HepG2 (cell line): Measurements from ENCODE around the gene SIRT7. TPM values are rescaled to one million over a fixed set of nuclear protein-coding genes. Genes with fewer than 3 reads are reported as not detected.

Source experiments
- ELF3 ChIP-seq: IDR thresholded peaks from 2 replicates; pipeline ENCODE4 v1.6.1; 2016; ENCODE audit warnings: missing genetic modification reagents, missing compliant biosample characterization
- HNRNPL ChIP-seq: fragments of 200-400 bp; formaldehyde crosslinking; IDR thresholded peaks from 2 replicates; pipeline ENCODE4 v1.6.1; 2017; ENCODE audit warnings: mild to moderate bottlenecking, low read depth, low read length
- MXI1 ChIP-seq: IDR thresholded peaks from 3 replicates; pipeline ENCODE4 v1.6.1; 2012; ENCODE audit warnings: low read depth, low read length, inconsistent platforms, borderline replicate concordance
- MYC ChIP-seq: sonication (generic); formaldehyde crosslinking; IDR thresholded peaks from 2 replicates; pipeline ENCODE4 v1.9.0; 2021; ENCODE audit warnings: missing genetic modification reagents, borderline replicate concordance
- SALL1 ChIP-seq: sonication (generic); formaldehyde crosslinking; IDR thresholded peaks from 2 replicates; pipeline ENCODE4 v1.8.0; 2022; ENCODE audit warnings: mild to moderate bottlenecking, missing genetic modification reagents
- ZNF331 ChIP-seq: sonication (generic); formaldehyde crosslinking; IDR thresholded peaks from 2 replicates; pipeline ENCODE4 v1.4.0; 2020; ENCODE audit warnings: missing genetic modification reagents
- ZNF335 ChIP-seq: sonication (generic); formaldehyde crosslinking; IDR thresholded peaks from 2 replicates; pipeline ENCODE4 v1.4.0; 2020; ENCODE audit warnings: missing genetic modification reagents
- ZNF343 ChIP-seq: sonication (generic); formaldehyde crosslinking; IDR thresholded peaks from 2 replicates; pipeline ENCODE4 v1.4.0; 2020; ENCODE audit warnings: mild to moderate bottlenecking, missing genetic modification reagents
- ZNF678 ChIP-seq: sonication (generic); formaldehyde crosslinking; IDR thresholded peaks from 2 replicates; pipeline ENCODE4 v1.4.0; 2020; ENCODE audit warnings: mild to moderate bottlenecking, missing genetic modification reagents
- polyA plus RNA-seq, 8 experiments: library from polyadenylated mRNA; depleted of rRNA in 3 of 8; stranded (reverse) in 7 of 8; unstranded in 1 of 8; fragments of >200 nt; fragmentation: Illumina TruSeq in 4 of 8; extraction: Trizol in 4 of 8; gene quantifications; 2 replicates each; pipeline versions ENCODE4 v1.2.1 to v1.2.3, GENCODE V29; 2011 to 2016; ENCODE audit warnings: low read depth in 4 of 8, missing spikeins in 1 of 8, mixed read lengths in 1 of 8; ENCODE audit not compliant: insufficient read depth in 1 of 8
- total RNA-seq, 5 experiments: library from RNA; depleted of rRNA; stranded (reverse); fragments of >200 nt; fragmentation: Illumina TruSeq; extraction: Trizol; gene quantifications; 2 replicates each; pipeline ENCODE4 v1.2.3, GENCODE V29; 2016; ENCODE audit warnings: low read depth in 1 of 5
- TF ChIP-seq, protein P1 (sequence below): sonication (generic); formaldehyde crosslinking; IDR thresholded peaks from 2 replicates; pipeline ENCODE4 v1.4.0; 2020; ENCODE audit warnings: missing genetic modification reagents, borderline replicate concordance
- TF ChIP-seq, protein P2 (sequence below): IDR thresholded peaks from 2 replicates; pipeline ENCODE4 v1.6.1; 2016; ENCODE audit warnings: mild to moderate bottlenecking
- TF ChIP-seq, protein P3 (sequence below): IDR thresholded peaks from 2 replicates; pipeline ENCODE4 v1.4.0; 2020; ENCODE audit warnings: mild to moderate bottlenecking, missing genetic modification reagents
- TF ChIP-seq, protein P4 (sequence below), 2 experiments: sonication (generic) in 1 of 2; formaldehyde crosslinking in 1 of 2; IDR thresholded peaks; 2 replicates each; pipeline versions ENCODE4 v1.5.1 to v1.6.1; 2011 to 2020; ENCODE audit warnings: borderline replicate concordance in 1 of 2, low read depth in 1 of 2, low read length in 1 of 2, mild to moderate bottlenecking in 1 of 2, missing genetic modification reagents in 1 of 2, moderate library complexity in 1 of 2
- TF ChIP-seq, protein P5 (sequence below): sonication (generic); formaldehyde crosslinking; IDR thresholded peaks from 2 replicates; pipeline ENCODE4 v1.5.0; 2020; ENCODE audit warnings: missing genetic modification reagents
- TF ChIP-seq, protein P6 (sequence below): IDR thresholded peaks from 2 replicates; pipeline ENCODE4 v1.6.1; 2016; ENCODE audit warnings: missing compliant biosample characterization, missing genetic modification reagents, borderline replicate concordance

SIRT7 gene
- total and polyA plus RNA-seq, 2 of the 13 experiments (the other 11 are each of a cell fraction or from before 2014, with no cell fraction given), result 8.3 to 24.8 TPM

DNA sequence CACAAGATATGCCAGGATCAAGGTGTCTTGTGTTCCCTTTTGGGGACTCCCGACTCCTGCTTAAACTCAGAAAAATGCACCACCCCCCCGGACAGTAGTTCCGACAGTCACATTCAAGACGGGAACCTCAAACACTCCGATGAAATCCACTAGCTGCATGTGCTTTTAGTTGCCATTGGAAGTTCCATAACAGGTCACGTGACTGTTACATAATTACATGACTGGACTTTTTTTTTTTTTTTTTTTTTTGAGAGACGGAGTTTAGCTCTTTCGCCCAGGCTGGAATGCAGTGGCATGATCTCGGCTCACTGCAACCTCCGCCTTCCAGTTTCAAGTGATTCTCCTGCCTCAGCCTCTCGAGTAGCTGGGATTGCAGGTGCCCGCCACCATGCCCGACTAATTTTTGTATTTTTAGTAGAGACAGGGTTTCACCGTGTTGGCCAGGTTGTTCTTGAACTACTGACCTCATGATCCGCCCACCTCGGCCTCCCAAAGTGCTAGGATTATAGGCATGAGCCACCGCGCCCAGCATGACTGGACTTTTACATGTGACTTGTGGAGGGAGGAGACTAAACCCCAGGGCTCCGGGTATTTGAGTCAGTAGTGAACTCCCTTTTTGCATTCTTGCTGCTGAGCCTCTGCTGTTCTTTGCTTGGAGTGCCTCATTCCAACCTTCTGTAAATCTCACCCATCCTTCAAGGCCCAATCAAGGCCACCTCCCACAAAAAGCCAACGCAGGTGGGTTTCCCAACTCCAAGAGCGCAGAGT is 1.6 kb downstream of the SIRT7 start (continued):
- TF ChIP-seq, protein P1, sequence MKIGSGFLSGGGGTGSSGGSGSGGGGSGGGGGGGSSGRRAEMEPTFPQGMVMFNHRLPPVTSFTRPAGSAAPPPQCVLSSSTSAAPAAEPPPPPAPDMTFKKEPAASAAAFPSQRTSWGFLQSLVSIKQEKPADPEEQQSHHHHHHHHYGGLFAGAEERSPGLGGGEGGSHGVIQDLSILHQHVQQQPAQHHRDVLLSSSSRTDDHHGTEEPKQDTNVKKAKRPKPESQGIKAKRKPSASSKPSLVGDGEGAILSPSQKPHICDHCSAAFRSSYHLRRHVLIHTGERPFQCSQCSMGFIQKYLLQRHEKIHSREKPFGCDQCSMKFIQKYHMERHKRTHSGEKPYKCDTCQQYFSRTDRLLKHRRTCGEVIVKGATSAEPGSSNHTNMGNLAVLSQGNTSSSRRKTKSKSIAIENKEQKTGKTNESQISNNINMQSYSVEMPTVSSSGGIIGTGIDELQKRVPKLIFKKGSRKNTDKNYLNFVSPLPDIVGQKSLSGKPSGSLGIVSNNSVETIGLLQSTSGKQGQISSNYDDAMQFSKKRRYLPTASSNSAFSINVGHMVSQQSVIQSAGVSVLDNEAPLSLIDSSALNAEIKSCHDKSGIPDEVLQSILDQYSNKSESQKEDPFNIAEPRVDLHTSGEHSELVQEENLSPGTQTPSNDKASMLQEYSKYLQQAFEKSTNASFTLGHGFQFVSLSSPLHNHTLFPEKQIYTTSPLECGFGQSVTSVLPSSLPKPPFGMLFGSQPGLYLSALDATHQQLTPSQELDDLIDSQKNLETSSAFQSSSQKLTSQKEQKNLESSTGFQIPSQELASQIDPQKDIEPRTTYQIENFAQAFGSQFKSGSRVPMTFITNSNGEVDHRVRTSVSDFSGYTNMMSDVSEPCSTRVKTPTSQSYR (CRISPR knock-in tag), result no peak
- TF ChIP-seq, protein P2, sequence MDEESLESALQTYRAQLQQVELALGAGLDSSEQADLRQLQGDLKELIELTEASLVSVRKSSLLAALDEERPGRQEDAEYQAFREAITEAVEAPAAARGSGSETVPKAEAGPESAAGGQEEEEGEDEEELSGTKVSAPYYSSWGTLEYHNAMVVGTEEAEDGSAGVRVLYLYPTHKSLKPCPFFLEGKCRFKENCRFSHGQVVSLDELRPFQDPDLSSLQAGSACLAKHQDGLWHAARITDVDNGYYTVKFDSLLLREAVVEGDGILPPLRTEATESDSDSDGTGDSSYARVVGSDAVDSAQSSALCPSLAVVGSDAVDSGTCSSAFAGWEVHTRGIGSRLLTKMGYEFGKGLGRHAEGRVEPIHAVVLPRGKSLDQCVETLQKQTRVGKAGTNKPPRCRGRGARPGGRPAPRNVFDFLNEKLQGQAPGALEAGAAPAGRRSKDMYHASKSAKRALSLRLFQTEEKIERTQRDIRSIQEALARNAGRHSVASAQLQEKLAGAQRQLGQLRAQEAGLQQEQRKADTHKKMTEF (CRISPR knock-in tag), result no peak
- TF ChIP-seq ELF3 (CRISPR knock-in tag) (no peak), MYC (CRISPR knock-in tag) (no peak), ZNF678 (CRISPR knock-in tag) (no peak), ZNF335 (CRISPR knock-in tag) (no peak), MXI1 (peak; percentile 60; the same call in 1 of the 3 replicates), SALL1 (CRISPR knock-in tag) (peak; percentile 23; the same call in 1 of the 2 replicates), HNRNPL (no peak), ZNF331 (CRISPR knock-in tag) (no peak), ZNF343 (CRISPR knock-in tag) (no peak)
- TF ChIP-seq, protein P3, sequence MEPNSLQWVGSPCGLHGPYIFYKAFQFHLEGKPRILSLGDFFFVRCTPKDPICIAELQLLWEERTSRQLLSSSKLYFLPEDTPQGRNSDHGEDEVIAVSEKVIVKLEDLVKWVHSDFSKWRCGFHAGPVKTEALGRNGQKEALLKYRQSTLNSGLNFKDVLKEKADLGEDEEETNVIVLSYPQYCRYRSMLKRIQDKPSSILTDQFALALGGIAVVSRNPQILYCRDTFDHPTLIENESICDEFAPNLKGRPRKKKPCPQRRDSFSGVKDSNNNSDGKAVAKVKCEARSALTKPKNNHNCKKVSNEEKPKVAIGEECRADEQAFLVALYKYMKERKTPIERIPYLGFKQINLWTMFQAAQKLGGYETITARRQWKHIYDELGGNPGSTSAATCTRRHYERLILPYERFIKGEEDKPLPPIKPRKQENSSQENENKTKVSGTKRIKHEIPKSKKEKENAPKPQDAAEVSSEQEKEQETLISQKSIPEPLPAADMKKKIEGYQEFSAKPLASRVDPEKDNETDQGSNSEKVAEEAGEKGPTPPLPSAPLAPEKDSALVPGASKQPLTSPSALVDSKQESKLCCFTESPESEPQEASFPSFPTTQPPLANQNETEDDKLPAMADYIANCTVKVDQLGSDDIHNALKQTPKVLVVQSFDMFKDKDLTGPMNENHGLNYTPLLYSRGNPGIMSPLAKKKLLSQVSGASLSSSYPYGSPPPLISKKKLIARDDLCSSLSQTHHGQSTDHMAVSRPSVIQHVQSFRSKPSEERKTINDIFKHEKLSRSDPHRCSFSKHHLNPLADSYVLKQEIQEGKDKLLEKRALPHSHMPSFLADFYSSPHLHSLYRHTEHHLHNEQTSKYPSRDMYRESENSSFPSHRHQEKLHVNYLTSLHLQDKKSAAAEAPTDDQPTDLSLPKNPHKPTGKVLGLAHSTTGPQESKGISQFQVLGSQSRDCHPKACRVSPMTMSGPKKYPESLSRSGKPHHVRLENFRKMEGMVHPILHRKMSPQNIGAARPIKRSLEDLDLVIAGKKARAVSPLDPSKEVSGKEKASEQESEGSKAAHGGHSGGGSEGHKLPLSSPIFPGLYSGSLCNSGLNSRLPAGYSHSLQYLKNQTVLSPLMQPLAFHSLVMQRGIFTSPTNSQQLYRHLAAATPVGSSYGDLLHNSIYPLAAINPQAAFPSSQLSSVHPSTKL (CRISPR knock-in tag), result no peak
- TF ChIP-seq, protein P4, sequence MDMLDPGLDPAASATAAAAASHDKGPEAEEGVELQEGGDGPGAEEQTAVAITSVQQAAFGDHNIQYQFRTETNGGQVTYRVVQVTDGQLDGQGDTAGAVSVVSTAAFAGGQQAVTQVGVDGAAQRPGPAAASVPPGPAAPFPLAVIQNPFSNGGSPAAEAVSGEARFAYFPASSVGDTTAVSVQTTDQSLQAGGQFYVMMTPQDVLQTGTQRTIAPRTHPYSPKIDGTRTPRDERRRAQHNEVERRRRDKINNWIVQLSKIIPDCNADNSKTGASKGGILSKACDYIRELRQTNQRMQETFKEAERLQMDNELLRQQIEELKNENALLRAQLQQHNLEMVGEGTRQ (IDR thresholded peaks at IDR 0.05; ENCODE audit: low read depth, low read length), result no peak
- TF ChIP-seq, protein P4 (CRISPR knock-in tag; IDR thresholded peaks at IDR 0.05; ENCODE audit: borderline replicate concordance), result peak; percentile 60; the same call in 1 of the 2 replicates
- TF ChIP-seq, protein P5, sequence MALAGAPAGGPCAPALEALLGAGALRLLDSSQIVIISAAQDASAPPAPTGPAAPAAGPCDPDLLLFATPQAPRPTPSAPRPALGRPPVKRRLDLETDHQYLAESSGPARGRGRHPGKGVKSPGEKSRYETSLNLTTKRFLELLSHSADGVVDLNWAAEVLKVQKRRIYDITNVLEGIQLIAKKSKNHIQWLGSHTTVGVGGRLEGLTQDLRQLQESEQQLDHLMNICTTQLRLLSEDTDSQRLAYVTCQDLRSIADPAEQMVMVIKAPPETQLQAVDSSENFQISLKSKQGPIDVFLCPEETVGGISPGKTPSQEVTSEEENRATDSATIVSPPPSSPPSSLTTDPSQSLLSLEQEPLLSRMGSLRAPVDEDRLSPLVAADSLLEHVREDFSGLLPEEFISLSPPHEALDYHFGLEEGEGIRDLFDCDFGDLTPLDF, result no peak
- TF ChIP-seq, protein P6, sequence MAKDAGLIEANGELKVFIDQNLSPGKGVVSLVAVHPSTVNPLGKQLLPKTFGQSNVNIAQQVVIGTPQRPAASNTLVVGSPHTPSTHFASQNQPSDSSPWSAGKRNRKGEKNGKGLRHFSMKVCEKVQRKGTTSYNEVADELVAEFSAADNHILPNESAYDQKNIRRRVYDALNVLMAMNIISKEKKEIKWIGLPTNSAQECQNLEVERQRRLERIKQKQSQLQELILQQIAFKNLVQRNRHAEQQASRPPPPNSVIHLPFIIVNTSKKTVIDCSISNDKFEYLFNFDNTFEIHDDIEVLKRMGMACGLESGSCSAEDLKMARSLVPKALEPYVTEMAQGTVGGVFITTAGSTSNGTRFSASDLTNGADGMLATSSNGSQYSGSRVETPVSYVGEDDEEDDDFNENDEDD (CRISPR knock-in tag), result peak; percentile 41; the same call in 1 of the 2 replicates
